Urothelium cell line (cell line): ENCODE data around the gene PDIA6.

ENCODE experiments used
- DNase-seq: peaks from one replicate; pipeline ENCODE4 v3.0.0; 2011; ENCODE audit warnings: low spot score, mixed read lengths
- FAIRE-seq: peaks from 2 replicates; lab custom pipeline; 2011; peaks lifted over from hg19 to GRCh38; lab: Jason Lieb, UNC

PDIA6 gene

GRCh38 chr2:10765461-10765860 lies 47.1 kb downstream of the PDIA6 start:
- FAIRE-seq, result no peak

GRCh38 chr2:10764896-10765295 lies 47.7 kb downstream of the PDIA6 start:
- no peak for FAIRE-seq
- DNase-seq, result no peak

More at GRCh38 chr2:10765461-10765860, 47.1 kb downstream of the PDIA6 start:
- DNase-seq, result no peak

GRCh38 chr2:10764096-10764785 lies 48.3 kb downstream of the PDIA6 start:
- no peak for FAIRE-seq

GRCh38 chr2:10763461-10763800 lies 49.2 kb downstream of the PDIA6 start:
- DNase-seq (no peak), FAIRE-seq (no peak)

More at GRCh38 chr2:10764096-10764785, 48.3 kb downstream of the PDIA6 start:
- no peak for DNase-seq

GRCh38 chr2:10762651-10763460 lies 49.7 kb downstream of the PDIA6 start:
- DNase-seq (no peak), FAIRE-seq (no peak)

- FAIRE-seq, result no peak
- DNase-seq, result no peak
Measured at GRCh38 chr2:10761591-10761990, 51.0 kb downstream of the PDIA6 start.

GRCh38 chr2:10760794-10761504 lies 51.6 kb downstream of the PDIA6 start:
- no peak for FAIRE-seq
- DNase-seq, result no peak

- DNase-seq, result no peak
- no peak for FAIRE-seq
Measured at GRCh38 chr2:10759151-10759714, 53.4 kb downstream of the PDIA6 start.

GRCh38 chr2:10757814-10758286 lies 54.7 kb downstream of the PDIA6 start:
- no peak for FAIRE-seq
- DNase-seq, result no peak

GRCh38 chr2:10755621-10756020 lies 57.0 kb downstream of the PDIA6 start:
- FAIRE-seq (no peak), DNase-seq (no peak)

- DNase-seq (no peak), FAIRE-seq (no peak)
Measured at GRCh38 chr2:10753876-10754275, 58.7 kb downstream of the PDIA6 start.

GRCh38 chr2:10753156-10753555 lies 59.4 kb downstream of the PDIA6 start:
- FAIRE-seq, result no peak

GRCh38 chr2:10752236-10752635 lies 60.3 kb downstream of the PDIA6 start:
- DNase-seq (no peak), FAIRE-seq (no peak)

More at GRCh38 chr2:10753156-10753555, 59.4 kb downstream of the PDIA6 start:
- DNase-seq, result no peak

- DNase-seq, result no peak
- no peak for FAIRE-seq
Measured at GRCh38 chr2:10750610-10751009, 62.0 kb downstream of the PDIA6 start.

GRCh38 chr2:10742666-10743065 lies 69.9 kb downstream of the PDIA6 start:
- FAIRE-seq (no peak), DNase-seq (no peak)

GRCh38 chr2:10741139-10741538 lies 71.4 kb downstream of the PDIA6 start:
- FAIRE-seq (no peak), DNase-seq (no peak)

GRCh38 chr2:10740226-10740625 lies 72.4 kb downstream of the PDIA6 start:
- no peak for FAIRE-seq
- no peak for DNase-seq

- no peak for FAIRE-seq
Measured at GRCh38 chr2:10738192-10738591, 74.4 kb downstream of the PDIA6 start.

GRCh38 chr2:10733980-10734379 lies 78.6 kb downstream of the PDIA6 start:
- DNase-seq (no peak), FAIRE-seq (no peak)

More at GRCh38 chr2:10738192-10738591, 74.4 kb downstream of the PDIA6 start:
- no peak for DNase-seq

GRCh38 chr2:10733566-10733925 lies 79.0 kb downstream of the PDIA6 start:
- FAIRE-seq, result no peak

More at GRCh38 chr2:10733566-10733925, 79.0 kb downstream of the PDIA6 start:
- DNase-seq, result no peak
